Calu3 (cell line): ENCODE data around the gene DYRK3. TPM values are rescaled to one million over a fixed set of nuclear protein-coding genes. Genes with fewer than 3 reads are reported as not detected.

ENCODE experiments used
- BruUV-seq: library from RNA; stranded (reverse); fragments of 400-500 nt; replicated peaks from 2 replicates; lab custom pipeline; 2021; lab: Mats Ljungman, UMichigan
- CTCF ChIA-PET: fragments of 300-600 bp; sonication (Branson Sonifier 250); formaldehyde crosslinking; loops from one replicate; lab custom pipeline; 2022; ENCODE audit warnings: antibody characterized with exemption; lab: Charles Lee
- DNase-seq: peaks from one replicate; pipeline ENCODE4 v3.0.0; 2022
- H3K27ac Mint-ChIP-seq: one replicate; pipeline ENCODE4 v1.8.0; 2022; ENCODE audit warnings: mixed read lengths; ENCODE audit not compliant: unreplicated experiment
- H3K27me3 Mint-ChIP-seq: one replicate; pipeline ENCODE4 v1.8.0; 2022; ENCODE audit warnings: mixed read lengths; ENCODE audit not compliant: unreplicated experiment
- H3K36me3 Mint-ChIP-seq: one replicate; pipeline ENCODE4 v1.8.0; 2022; ENCODE audit warnings: mild to moderate bottlenecking, moderate library complexity, mixed read lengths; ENCODE audit not compliant: insufficient read depth, unreplicated experiment
- H3K4me1 Mint-ChIP-seq: one replicate; pipeline ENCODE4 v1.8.0; 2022; ENCODE audit warnings: mild to moderate bottlenecking, low read depth, mixed read lengths; ENCODE audit not compliant: unreplicated experiment
- H3K4me3 Mint-ChIP-seq: one replicate; pipeline ENCODE4 v1.8.0; 2022; ENCODE audit warnings: mild to moderate bottlenecking, low read depth, moderate library complexity, mixed read lengths; ENCODE audit not compliant: unreplicated experiment
- H3K9me3 Mint-ChIP-seq: one replicate; pipeline ENCODE4 v1.8.0; 2022; ENCODE audit warnings: low read depth, mixed read lengths; ENCODE audit not compliant: unreplicated experiment
- CTCF ChIP-seq: fragments of 200-600 bp; IDR thresholded peaks from one replicate; pipeline ENCODE4 v1.8.0; 2022; ENCODE audit warnings: antibody characterized with exemption; ENCODE audit not compliant: unreplicated experiment
- intact Hi-C: fragments of 100-400 bp; cut with micrococcal nuclease; formaldehyde crosslinking; loops from one replicate; pipeline ENCODE4 v1.10.0; 2022; ENCODE audit not compliant: unreplicated experiment
- total RNA-seq: library from RNA; stranded (reverse); gene quantifications from 2 replicates; pipeline ENCODE4 v1.2.3, GENCODE V29; 2022

Gene DYRK3
- total RNA-seq, 1 experiment from 2014 or later: 7.6 TPM

- CTCF ChIA-PET: interaction anchor here (0.7 to 0.8 kb wide), 2 partner anchors 21 to 141 kb away, joined by 4 to 6 read pairs; partner anchors contain the start of gene EIF2D
- intact Hi-C loops: no loop called here
- no peak overlapping the region for H3K27ac Mint-ChIP-seq
Observed at GRCh38 chr1:206591696-206592095, 43.6 kb upstream of the DYRK3 start.

GRCh38 chr1:206593351-206593925 lies 41.9 kb upstream of the DYRK3 start:
- no peak overlapping the region for H3K27ac Mint-ChIP-seq
- peaks cover 30% of the 10 kb centered on the region for H3K36me3 Mint-ChIP-seq
- no TSS peak for BruUV-seq
- no peaks in the 10 kb centered on the region for H3K4me1 Mint-ChIP-seq
- intact Hi-C loops: no loop called here
- no peaks in the 10 kb centered on the region for H3K27me3 Mint-ChIP-seq
- H3K9me3 Mint-ChIP-seq: no peaks in the 10 kb centered on the region
- no peak for DNase-seq
- TF ChIP-seq CTCF: no peak
- CTCF ChIA-PET: interaction anchor here (0.6 kb wide), 3 partner anchors 27 to 624 kb away, joined by 3 read pairs; no protein-coding TSS in a partner anchor
- no peak overlapping the region for H3K4me3 Mint-ChIP-seq

More at GRCh38 chr1:206591696-206592095, 43.6 kb upstream of the DYRK3 start:
- peaks cover 26% of the 10 kb centered on the region for H3K36me3 Mint-ChIP-seq
- no peaks in the 10 kb centered on the region for H3K4me1 Mint-ChIP-seq
- BruUV-seq: no TSS peak
- no peaks in the 10 kb centered on the region for H3K27me3 Mint-ChIP-seq
- no peak for TF ChIP-seq CTCF
- no peak overlapping the region for H3K4me3 Mint-ChIP-seq
- no peak for DNase-seq
- H3K9me3 Mint-ChIP-seq: no peaks in the 10 kb centered on the region

- peaks cover 30% of the 10 kb centered on the region for H3K36me3 Mint-ChIP-seq
- no peak for TF ChIP-seq CTCF
- H3K27me3 Mint-ChIP-seq: no peaks in the 10 kb centered on the region
Observed at GRCh38 chr1:206595581-206596318, 39.6 kb upstream of the DYRK3 start.

GRCh38 chr1:206596319-206596666 lies 39.0 kb upstream of the DYRK3 start:
- H3K27me3 Mint-ChIP-seq: no peaks in the 10 kb centered on the region
- H3K9me3 Mint-ChIP-seq: no peaks in the 10 kb centered on the region
- H3K4me1 Mint-ChIP-seq: no peaks in the 10 kb centered on the region
- CTCF ChIA-PET: interaction anchor here (0.5 kb wide), 1 partner anchor 89 kb away, joined by 3 read pairs; no protein-coding TSS in a partner anchor
- H3K4me3 Mint-ChIP-seq: no peak overlapping the region
- peaks cover 30% of the 10 kb centered on the region for H3K36me3 Mint-ChIP-seq
- H3K27ac Mint-ChIP-seq: no peak overlapping the region
- intact Hi-C loops: no loop called here
- TF ChIP-seq CTCF: no peak
- DNase-seq: no peak
- no TSS peak for BruUV-seq

More at GRCh38 chr1:206595581-206596318, 39.6 kb upstream of the DYRK3 start:
- Mint-ChIP-seq H3K4me3 (no peak overlapping the region), H3K4me1 (no peaks in the 10 kb centered on the region), H3K27ac (no peak overlapping the region), H3K9me3 (no peaks in the 10 kb centered on the region)
- BruUV-seq: no TSS peak
- intact Hi-C loops: no loop called here
- CTCF ChIA-PET: interaction anchor here (0.5 kb wide), 1 partner anchor 89 kb away, joined by 3 read pairs; no protein-coding TSS in a partner anchor
- no peak for DNase-seq
